ENCODE results near the gene SLC12A3.
A peak's percentile ranks its signal among the peaks of the same experiment; 100 is the strongest.

SLC12A3 gene

DNA sequence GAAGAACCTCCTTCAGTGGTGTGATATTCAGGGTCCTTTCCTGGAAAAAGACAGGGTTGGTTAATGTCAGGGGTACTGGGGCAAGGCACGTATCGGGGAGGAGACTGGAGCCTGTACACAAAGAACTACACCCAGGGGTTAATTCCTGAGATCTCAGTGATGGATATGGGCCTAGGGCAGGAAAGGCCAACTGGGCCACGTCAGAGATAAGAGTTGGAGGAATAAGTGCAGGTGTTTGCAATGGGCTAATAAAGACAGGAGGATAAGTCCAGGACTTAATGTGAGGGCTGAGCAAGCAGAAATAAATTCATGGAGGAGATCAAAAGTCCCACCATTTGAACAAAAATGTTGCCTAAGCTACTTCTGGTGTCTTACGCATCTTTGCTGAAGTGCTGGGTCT is 56.6 kb downstream of the SLC12A3 start:
- H3K27ac ChIP-seq = no peak overlapping the region

DNA sequence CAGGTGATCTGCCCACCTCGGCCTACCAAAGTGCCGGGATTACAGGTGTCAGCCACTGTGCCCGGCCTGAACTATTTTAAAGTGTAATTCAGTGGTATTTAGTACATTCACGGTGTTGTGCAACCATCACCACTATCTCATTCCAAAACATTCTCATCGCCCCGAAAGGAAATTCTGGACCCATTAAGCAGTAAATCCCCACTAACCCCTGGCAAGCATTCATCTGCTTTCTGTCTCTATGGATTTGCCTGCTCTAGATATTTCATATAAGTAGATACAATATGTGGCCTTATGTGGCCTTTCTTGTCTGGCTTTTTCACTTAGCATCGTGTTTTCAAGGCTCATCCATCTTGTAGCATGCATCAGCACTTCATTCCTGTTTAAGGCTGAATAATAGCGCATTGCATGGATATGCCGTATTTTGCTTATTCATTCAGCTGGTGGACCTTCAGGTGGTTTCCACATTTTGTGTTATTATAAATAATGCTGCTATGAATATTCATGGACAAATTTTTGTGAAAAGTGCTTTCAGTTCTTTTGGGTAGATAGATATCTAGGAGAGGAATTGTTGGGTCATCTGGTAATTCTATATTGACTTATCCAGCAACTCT is 58.6 kb downstream of the SLC12A3 start:
- TF ChIP-seq, protein P1, sequence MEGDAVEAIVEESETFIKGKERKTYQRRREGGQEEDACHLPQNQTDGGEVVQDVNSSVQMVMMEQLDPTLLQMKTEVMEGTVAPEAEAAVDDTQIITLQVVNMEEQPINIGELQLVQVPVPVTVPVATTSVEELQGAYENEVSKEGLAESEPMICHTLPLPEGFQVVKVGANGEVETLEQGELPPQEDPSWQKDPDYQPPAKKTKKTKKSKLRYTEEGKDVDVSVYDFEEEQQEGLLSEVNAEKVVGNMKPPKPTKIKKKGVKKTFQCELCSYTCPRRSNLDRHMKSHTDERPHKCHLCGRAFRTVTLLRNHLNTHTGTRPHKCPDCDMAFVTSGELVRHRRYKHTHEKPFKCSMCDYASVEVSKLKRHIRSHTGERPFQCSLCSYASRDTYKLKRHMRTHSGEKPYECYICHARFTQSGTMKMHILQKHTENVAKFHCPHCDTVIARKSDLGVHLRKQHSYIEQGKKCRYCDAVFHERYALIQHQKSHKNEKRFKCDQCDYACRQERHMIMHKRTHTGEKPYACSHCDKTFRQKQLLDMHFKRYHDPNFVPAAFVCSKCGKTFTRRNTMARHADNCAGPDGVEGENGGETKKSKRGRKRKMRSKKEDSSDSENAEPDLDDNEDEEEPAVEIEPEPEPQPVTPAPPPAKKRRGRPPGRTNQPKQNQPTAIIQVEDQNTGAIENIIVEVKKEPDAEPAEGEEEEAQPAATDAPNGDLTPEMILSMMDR (conservative IDR thresholded peaks at IDR 0.05) = no peak
- TF ChIP-seq ZFX (IDR thresholded peaks at IDR 0.05) = no peak
- no peak overlapping the region for H3K27ac ChIP-seq

More for the DNA sequence above, 56.6 kb downstream of the SLC12A3 start:
- TF ChIP-seq, protein P1 (conservative IDR thresholded peaks at IDR 0.05) = no peak
- no peak for TF ChIP-seq ZFX (IDR thresholded peaks at IDR 0.05)

DNA sequence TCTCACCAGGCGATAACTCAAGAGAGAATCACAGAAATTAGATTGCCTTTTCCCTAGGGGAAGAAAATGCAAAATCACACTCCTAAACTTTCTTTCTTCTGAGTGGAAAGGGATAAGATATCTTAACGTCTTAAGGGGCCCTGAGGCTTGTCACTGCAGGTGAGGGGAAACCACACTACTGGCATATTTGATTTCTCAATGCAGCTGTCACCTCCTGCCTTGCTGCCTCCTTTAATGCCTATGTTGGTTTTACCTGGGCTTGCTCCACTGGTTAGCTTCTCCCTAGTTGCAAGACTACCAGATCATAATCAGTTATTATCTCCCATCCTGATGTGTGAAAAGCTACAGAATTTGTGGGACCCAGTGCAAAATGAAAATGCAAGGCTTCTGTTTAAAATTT is 62.5 kb downstream of the SLC12A3 start:
- no peak overlapping the region for H3K27ac ChIP-seq
- TF ChIP-seq ZFX (IDR thresholded peaks at IDR 0.05) = no peak
- TF ChIP-seq, protein P1 (conservative IDR thresholded peaks at IDR 0.05) = no peak

DNA sequence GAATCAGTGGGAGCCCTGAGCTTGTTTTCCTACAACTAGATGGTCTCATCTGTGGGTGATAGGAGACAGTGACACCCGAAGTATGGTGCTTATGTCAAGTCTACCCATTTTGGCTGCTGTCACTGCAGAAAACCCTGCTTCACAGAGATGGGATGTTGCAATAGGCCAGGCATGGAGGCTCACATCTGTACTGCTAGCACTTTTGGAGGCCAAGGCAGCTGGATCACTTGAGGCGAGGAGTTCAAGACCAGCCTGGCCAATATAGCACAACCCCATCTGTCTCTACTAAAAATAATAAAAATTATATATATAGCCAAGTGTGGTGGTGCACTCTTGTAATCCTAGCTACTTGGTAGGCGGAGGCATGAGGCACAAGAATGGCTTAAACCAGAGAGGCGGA is 64.6 kb downstream of the SLC12A3 start:
- no peak overlapping the region for H3K27ac ChIP-seq
- TF ChIP-seq ZFX (IDR thresholded peaks at IDR 0.05) = no peak
- TF ChIP-seq, protein P1 (conservative IDR thresholded peaks at IDR 0.05) = no peak

DNA sequence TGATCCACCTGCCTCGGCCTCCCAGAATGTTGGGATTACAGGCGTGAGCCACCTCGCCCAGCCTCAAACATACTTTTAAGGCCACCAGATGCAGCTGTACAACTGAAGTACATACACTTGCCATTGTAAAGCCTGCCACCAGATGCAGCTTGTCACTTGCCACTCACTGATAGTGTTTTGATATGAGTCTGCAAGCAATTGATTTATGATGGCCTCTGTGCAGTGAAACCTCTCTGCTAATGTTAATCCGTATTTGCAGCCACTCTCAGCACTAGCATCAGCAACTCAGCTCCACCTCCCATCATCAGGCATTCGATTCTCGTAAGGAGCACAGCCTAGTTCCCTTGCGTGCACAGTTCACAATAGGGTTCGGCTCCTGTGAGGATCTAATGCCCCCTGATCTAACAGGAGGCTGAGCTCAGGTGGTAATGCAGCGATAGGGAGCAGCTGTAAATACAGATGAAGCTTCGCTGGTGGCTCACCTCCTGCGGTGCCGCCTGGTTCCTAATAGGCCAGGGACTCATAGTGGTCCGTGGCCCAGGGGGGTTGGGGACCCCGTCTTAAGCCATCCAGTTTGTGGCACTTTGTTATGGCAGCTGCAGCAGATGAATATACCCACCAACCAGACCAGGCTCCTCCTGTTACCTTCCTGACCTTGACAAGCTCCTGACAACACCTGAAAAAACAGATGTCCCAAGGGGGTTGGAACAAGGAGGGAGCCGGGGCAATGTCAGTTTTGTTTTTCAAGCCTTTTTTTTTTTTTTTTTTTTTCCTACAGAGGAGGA is 65.7 kb downstream of the SLC12A3 start:
- H3K27ac ChIP-seq = peak overlapping the region; percentile 96
- TF ChIP-seq ZFX (IDR thresholded peaks at IDR 0.05) = no peak
- TF ChIP-seq, protein P1 (conservative IDR thresholded peaks at IDR 0.05) = no peak

DNA sequence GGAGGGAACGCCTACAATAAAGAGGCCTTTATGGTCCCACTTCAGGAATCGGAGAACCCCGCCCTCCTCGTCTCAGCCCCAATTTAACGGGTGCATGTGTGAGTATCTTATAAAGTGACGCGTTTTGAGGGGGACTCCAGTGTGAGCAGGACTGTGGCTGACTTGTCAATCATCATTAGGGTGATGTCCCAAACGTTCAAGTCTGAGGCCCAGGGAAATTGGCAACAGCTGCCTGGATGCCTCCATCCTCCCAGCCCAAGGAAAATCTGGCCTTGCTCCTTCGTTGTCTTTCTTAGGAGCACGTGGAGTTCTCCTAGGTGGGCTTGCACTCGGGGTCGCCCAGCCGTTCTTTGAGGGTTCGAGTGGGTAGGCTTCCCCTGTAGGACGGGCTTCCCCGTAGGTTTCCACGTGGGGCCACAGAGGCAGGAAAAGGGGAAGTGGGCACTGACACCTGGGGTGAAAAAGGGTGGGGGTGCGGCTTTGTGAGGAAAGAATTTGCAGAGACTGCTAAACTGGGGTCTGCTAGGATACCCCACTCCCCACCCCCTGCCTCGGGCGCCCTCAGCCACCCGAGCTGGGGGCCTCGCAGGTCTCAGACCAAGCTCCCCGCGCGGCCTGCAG is 66.4 kb downstream of the SLC12A3 start:
- TF ChIP-seq, protein P1 (conservative IDR thresholded peaks at IDR 0.05) = no peak
- no peak for TF ChIP-seq ZFX (IDR thresholded peaks at IDR 0.05)

More for the DNA sequence above, 66.4 kb downstream of the SLC12A3 start:
- peak overlapping the region; percentile 96 for H3K27ac ChIP-seq

Data from C4-2B (cell line).